LNCAP (cell line): ENCODE data around the gene ORC4.

Source experiments
- TF ChIP-seq, protein P1 (sequence below): fragments of 450-650 bp; IDR thresholded peaks from 2 replicates; pipeline ENCODE4 v1.5.1; 2017; ENCODE audit warnings: mild to moderate bottlenecking

Gene ORC4

DNA sequence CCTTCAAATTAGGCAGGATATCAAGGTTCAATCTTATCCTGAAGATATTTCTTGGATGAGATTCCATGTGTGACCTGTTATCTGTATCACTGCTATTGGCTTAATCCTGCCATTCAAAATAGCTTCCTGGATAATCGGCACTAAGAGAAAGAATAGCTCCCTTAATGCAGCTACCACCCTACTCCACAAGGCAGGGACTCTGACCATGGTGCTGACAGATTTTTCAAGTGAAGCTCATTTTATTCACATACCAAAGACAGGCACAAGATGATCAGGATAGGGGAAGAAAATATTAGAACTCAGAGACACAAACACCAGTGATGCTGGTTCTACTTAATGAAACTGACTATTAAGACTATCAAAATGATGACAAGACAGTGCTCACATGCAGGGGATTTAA, 74.9 kb downstream of the ORC4 start:
- TF ChIP-seq, protein P1, sequence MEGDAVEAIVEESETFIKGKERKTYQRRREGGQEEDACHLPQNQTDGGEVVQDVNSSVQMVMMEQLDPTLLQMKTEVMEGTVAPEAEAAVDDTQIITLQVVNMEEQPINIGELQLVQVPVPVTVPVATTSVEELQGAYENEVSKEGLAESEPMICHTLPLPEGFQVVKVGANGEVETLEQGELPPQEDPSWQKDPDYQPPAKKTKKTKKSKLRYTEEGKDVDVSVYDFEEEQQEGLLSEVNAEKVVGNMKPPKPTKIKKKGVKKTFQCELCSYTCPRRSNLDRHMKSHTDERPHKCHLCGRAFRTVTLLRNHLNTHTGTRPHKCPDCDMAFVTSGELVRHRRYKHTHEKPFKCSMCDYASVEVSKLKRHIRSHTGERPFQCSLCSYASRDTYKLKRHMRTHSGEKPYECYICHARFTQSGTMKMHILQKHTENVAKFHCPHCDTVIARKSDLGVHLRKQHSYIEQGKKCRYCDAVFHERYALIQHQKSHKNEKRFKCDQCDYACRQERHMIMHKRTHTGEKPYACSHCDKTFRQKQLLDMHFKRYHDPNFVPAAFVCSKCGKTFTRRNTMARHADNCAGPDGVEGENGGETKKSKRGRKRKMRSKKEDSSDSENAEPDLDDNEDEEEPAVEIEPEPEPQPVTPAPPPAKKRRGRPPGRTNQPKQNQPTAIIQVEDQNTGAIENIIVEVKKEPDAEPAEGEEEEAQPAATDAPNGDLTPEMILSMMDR = no peak

DNA sequence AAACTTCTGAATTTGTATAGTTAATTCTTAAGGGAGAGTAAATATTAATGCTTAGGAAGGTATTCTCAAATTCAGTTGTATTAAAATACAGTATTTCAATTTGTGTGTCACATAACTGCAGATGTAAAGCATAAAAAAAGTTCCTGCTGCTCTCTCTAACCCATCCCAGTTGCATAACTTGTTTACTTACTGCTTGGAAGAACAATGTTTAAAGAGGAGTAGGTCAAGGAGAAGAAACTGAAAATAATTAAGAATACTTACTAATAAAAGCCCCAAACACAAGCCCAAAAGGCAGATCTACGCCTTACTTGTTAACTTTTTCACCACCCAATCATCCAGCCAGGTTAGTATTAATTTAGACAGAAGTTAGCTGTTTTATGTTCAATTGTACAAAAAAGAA, 81.2 kb downstream of the ORC4 start:
- TF ChIP-seq, protein P1 = no peak

DNA sequence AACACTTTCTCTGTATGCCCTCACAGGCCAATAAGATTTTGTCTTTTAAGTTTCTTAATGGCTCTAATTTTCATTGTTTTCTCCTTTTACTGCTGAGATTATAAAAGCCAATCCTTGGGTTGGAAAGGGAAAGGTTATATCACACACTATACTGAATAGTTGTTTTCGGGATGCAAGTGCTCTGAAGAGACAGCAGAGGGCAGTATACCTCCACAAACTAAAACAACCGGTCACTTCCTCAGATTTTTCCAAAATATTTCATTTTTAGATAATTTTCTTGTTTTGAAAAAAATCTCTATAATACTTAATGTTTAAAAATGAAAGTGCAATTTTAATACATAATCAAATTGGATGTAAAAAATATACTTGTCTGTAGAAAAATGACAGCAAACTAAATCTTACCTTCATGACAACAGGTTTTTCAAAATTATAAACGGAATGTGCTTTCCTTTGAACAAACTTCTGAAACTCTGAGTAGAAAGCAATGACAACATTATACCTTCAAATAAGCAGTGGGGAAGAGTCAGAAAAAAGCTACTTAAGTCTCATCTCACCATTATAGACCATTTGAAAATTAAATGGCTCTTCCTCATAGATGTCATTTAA, 82.7 kb downstream of the ORC4 start:
- TF ChIP-seq, protein P1 = peak; percentile 77

DNA sequence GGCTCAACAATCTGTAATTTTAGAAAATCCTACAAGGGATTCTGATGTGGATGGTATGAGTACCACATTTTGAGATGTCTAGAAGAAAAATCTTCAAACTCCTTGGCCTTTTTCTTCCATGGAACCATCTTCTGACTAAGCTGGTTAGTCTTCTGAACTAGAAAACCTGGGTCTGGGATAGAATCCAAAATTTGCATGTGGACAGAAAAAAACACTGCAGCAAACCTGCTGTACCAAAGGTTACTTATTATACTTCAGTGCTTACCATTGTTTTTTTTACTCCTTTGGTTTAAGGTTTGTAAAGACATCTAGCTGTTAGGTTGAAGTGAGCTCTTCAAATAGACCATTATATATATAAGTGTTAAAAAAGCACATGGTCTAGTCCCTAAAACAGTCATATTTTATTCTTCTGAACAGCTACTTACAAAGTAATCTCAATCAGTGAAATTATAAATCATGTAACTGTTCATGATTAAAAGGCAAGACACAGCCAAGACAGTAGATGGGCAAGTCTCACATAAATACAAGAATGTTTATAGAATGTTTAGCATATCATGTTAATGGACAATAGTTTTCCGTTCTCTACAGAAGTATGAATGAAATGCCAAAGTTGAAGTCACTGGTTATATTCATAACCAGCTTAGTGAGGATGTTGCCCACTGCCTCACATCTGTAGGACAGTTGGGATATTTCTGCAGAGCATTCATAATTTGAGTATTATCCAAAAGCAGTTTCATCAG, 85.5 kb downstream of the ORC4 start:
- TF ChIP-seq, protein P1 = no peak

DNA sequence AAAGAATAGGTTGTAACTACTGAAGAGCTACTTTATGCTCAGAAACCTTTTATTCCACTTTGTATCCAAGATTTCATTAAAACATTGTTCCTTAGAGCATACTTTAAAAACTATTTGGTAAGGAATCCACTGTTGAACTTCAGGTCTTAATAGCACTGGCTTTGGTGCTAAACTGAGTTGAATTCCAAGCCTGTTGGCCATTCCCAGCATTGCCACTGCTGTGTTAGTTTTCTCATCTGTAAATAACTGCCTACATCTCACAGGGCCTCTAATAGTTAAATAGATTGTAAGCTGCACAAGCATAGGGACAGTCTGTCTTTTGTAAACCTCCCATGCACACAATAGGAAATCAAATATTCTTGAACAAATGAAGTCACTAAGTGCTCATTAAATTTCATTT, 86.6 kb downstream of the ORC4 start:
- TF ChIP-seq, protein P1 = no peak

DNA sequence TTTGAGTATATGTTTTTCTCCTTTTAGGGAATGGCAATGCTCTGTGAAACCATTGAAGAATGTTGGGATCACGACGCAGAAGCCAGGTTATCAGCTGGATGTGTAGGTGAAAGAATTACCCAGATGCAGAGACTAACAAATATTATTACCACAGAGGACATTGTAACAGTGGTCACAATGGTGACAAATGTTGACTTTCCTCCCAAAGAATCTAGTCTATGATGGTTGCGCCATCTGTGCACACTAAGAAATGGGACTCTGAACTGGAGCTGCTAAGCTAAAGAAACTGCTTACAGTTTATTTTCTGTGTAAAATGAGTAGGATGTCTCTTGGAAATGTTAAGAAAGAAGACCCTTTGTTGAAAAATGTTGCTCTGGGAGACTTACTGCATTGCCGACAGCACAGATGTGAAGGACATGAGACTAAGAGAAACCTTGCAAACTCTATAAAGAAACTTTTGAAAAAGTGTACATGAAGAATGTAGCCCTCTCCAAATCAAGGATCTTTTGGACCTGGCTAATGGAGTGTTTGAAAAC, 93.4 kb downstream of the ORC4 start:
- TF ChIP-seq, protein P1 = no peak

DNA sequence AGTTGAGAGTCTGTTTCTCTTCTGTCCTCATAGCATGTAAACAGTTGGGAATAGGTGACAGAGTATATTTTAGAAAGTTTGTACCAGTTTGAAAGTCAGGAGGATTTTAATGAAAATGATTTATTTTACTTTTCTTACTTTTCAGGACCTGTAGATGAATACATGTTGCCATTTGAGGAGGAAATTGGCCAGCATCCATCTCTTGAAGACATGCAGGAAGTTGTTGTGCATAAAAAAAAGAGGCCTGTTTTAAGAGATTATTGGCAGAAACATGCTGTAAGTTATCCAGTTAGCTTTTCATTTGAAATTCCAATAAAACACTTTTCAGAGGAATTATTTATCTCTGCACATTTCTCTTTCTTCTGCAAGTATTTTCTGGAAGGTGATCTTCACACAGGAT, 94.7 kb downstream of the ORC4 start:
- TF ChIP-seq, protein P1 = no peak
